Right atrium auricular region (tissue), 2 donors: ENCODE measurements around the gene RERE. TPM values are rescaled to one million over a fixed set of nuclear protein-coding genes. Genes with fewer than 3 reads are reported as not detected.

Source experiments
- DNase-seq: peaks from one replicate; pipeline ENCODE4 v3.0.0-alpha.2; 2019; ENCODE audit warnings: low spot score
- H3K27ac ChIP-seq, 2 donors: fragments of 200-600 bp; sonication (generic); 1 replicate in 1 of 2; 2 replicates in 1 of 2; pipeline ENCODE4 v1.5.1; 2016 to 2019
- H3K27me3 ChIP-seq, 2 donors: fragments of 200-600 bp; sonication (generic); one replicate each; pipeline versions ENCODE4 v1.5.1 to v1.6.0; 2017 to 2019
- H3K36me3 ChIP-seq: fragments of 200-600 bp; sonication (generic); one replicate; pipeline ENCODE4 v1.5.1; 2016
- H3K4me1 ChIP-seq, 2 donors: fragments of 200-600 bp; sonication (generic); one replicate each; pipeline versions ENCODE4 v1.5.1 to v1.6.0; 2017 to 2019
- H3K4me3 ChIP-seq, 2 donors: fragments of 200-600 bp; sonication (generic); 1 replicate in 1 of 2; 2 replicates in 1 of 2; pipeline ENCODE4 v1.5.1; 2017 to 2019; ENCODE audit warnings: mild to moderate bottlenecking in 1 of 2, moderate library complexity in 1 of 2
- H3K9me3 ChIP-seq, 2 donors: fragments of 200-600 bp; sonication (generic); one replicate each; pipeline ENCODE4 v1.5.1; 2019
- total RNA-seq, 2 donors: library from RNA; depleted of rRNA; stranded (reverse); fragments of >200 nt; gene quantifications; one replicate each; pipeline ENCODE4 v1.1.0, GENCODE V29; 2016
- TF ChIP-seq, protein P1 (sequence below), 2 donors: fragments of 200-600 bp; sonication (generic); IDR thresholded peaks; one replicate each; pipeline ENCODE4 v1.5.1; 2019; ENCODE audit warnings: antibody characterized with exemption in 2 of 2

The RERE gene
- total RNA-seq, 2 donors from 2014 or later = 99.8 to 125 TPM

GRCh38 chr1:8482979-8483381 is 334.5 kb downstream of the RERE start:
- no peaks in the 10 kb centered on the region for H3K36me3 ChIP-seq
- no peak overlapping the region for H3K27ac ChIP-seq
- TF ChIP-seq, protein P1, sequence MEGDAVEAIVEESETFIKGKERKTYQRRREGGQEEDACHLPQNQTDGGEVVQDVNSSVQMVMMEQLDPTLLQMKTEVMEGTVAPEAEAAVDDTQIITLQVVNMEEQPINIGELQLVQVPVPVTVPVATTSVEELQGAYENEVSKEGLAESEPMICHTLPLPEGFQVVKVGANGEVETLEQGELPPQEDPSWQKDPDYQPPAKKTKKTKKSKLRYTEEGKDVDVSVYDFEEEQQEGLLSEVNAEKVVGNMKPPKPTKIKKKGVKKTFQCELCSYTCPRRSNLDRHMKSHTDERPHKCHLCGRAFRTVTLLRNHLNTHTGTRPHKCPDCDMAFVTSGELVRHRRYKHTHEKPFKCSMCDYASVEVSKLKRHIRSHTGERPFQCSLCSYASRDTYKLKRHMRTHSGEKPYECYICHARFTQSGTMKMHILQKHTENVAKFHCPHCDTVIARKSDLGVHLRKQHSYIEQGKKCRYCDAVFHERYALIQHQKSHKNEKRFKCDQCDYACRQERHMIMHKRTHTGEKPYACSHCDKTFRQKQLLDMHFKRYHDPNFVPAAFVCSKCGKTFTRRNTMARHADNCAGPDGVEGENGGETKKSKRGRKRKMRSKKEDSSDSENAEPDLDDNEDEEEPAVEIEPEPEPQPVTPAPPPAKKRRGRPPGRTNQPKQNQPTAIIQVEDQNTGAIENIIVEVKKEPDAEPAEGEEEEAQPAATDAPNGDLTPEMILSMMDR (IDR thresholded peaks at IDR 0.05) = no peak

GRCh38 chr1:8481650-8482380 is 335.6 kb downstream of the RERE start:
- TF ChIP-seq, protein P1 (IDR thresholded peaks at IDR 0.05) = no peak
- Histone ChIP-seq H3K4me3 (no peak overlapping the region), H3K27me3 (no peaks in the 10 kb centered on the region), H3K27ac (no peak overlapping the region), H3K9me3 (no peaks in the 10 kb centered on the region), H3K36me3 (no peaks in the 10 kb centered on the region), H3K4me1 (peaks cover 0 to 19% of the 10 kb centered on the region in 2 donors)
- DNase-seq = no peak

More at GRCh38 chr1:8482979-8483381, 334.5 kb downstream of the RERE start:
- no peaks in the 10 kb centered on the region for H3K27me3 ChIP-seq
- no peaks in the 10 kb centered on the region for H3K9me3 ChIP-seq
- no peak overlapping the region for H3K4me3 ChIP-seq
- H3K4me1 ChIP-seq = peaks cover 0 to 7% of the 10 kb centered on the region in 2 donors
- no peak for DNase-seq

DNA sequence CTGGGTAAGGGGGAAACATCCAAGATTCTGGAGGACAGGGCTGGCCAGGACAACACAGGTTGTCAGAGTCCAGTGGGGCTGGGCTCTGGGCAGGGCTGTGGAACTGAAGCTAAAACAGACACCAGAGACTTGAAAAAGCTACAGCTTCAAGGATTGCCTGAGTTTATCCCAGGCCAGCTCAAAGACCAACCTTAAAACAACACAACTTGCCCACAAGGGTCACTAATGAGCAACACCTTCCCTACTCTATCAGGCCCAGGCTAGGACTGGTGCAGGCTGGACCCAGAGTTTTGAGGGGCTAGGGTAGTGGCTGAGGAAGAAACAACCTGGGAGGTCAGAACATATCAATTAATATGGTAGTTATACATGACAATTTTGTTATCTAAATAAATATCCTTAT is 338.9 kb downstream of the RERE start:
- H3K4me1 ChIP-seq = peaks cover 0 to 20% of the 10 kb centered on the region in 2 donors
- H3K27ac ChIP-seq = peak overlapping the region in 1 of 2 donors; percentile 55
- H3K4me3 ChIP-seq = no peak overlapping the region
- no peaks in the 10 kb centered on the region for H3K27me3 ChIP-seq
- H3K36me3 ChIP-seq = no peaks in the 10 kb centered on the region
- H3K9me3 ChIP-seq = no peaks in the 10 kb centered on the region
- TF ChIP-seq, protein P1 (IDR thresholded peaks at IDR 0.05) = no peak
- no peak for DNase-seq

- peak overlapping the region; percentile 24 to 55 for H3K27ac ChIP-seq
- H3K27me3 ChIP-seq = no peaks in the 10 kb centered on the region
- no peak for DNase-seq
- TF ChIP-seq, protein P1 (IDR thresholded peaks at IDR 0.05) = no peak
- H3K4me1 ChIP-seq = peaks cover 0 to 26% of the 10 kb centered on the region in 2 donors
- H3K9me3 ChIP-seq = no peaks in the 10 kb centered on the region
- no peak overlapping the region for H3K4me3 ChIP-seq
- no peaks in the 10 kb centered on the region for H3K36me3 ChIP-seq
Measured at GRCh38 chr1:8477983-8478362, 339.5 kb downstream of the RERE start.

DNA sequence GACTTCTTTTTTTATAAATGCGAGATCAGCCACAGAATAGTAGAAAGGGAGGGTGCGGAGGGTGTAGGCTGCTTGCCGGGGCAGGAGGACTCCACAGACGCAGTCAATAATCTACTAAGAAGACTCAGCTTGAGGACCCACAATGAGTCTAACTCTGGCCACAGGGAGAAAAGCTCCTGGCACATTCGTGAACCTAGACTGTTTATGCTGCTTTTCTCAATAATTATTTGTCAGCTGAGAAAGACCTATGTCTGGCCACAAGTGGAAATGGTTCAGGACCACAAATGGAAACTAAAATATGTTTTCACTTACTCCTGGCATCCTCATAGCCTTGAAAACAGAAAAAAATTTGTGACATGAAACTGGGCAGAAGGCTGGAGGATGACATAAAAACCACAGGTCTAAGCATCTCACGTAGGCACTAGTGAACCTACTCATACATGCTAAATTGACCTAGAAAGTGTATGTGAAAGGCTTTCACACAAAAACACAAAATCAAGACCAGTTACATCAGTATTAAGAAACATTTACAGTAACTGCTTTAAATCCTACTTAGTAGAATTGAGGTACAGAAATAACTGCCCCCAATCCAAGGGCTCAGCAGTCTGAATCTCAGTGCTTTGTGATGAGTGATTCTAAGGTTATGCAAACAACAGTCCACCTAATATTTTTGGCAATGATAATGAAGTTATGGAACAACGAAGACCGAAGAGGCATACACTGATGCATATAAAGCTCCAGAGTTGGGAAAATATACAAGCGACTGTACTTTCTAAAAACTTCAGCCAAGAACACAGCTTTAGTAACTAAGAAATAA is 340.1 kb downstream of the RERE start:
- Histone ChIP-seq H3K4me1 (peaks cover 0 to 28% of the 10 kb centered on the region in 2 donors), H3K27ac (peak overlapping the region; percentile 24 to 55)

More for the DNA sequence above, 340.1 kb downstream of the RERE start:
- no peak for DNase-seq
- TF ChIP-seq, protein P1 (IDR thresholded peaks at IDR 0.05) = no peak
- no peaks in the 10 kb centered on the region for H3K27me3 ChIP-seq
- H3K4me3 ChIP-seq = no peak overlapping the region
- H3K9me3 ChIP-seq = no peaks in the 10 kb centered on the region
- no peaks in the 10 kb centered on the region for H3K36me3 ChIP-seq
